Right kidney (tissue), 9 donors: ENCODE results near the gene XIST.
A peak's percentile ranks its signal among the peaks of the same experiment; 100 is the strongest.
"Not testable (repeated sequence)": the region's sequence is repeated elsewhere in the genome, so short reads cannot be mapped to it uniquely, and the experiment has no call there.

Experiments
- DNase-seq: peaks from one replicate; pipeline ENCODE4 v3.0.0-alpha.2; 2016
- long read RNA-seq, 8 donors: transcript quantifications; one replicate each; lab custom pipeline, GENCODE V29; 2026

XIST gene
- long read RNA-seq, donor 1, full-length matches to known transcripts, result 40 of 94 reads
- long read RNA-seq, donor 1, partial matches to known transcripts, result 48 of 94 reads
- long read RNA-seq, donor 1, other reads (novel, unspliced or antisense), result 6 of 94 reads
- long read RNA-seq, donor 2, result 0 reads
- long read RNA-seq, donor 3, full-length matches to known transcripts, result 24 of 291 reads
- long read RNA-seq, donor 3, partial matches to known transcripts, result 261 of 291 reads
- long read RNA-seq, donor 3, other reads (novel, unspliced or antisense), result 6 of 291 reads
- long read RNA-seq, donor 4, result 0 reads
- long read RNA-seq, donor 5, result 0 reads
- long read RNA-seq, donor 6, full-length matches to known transcripts, result 53 of 246 reads
- long read RNA-seq, donor 6, partial matches to known transcripts, result 188 of 246 reads
- long read RNA-seq, donor 6, other reads (novel, unspliced or antisense), result 5 of 246 reads
- long read RNA-seq, donor 7, full-length matches to known transcripts, result 63 of 447 reads
- long read RNA-seq, donor 7, partial matches to known transcripts, result 384 of 447 reads
- long read RNA-seq, donor 7, other reads (novel, unspliced or antisense), result 0 of 447 reads
- long read RNA-seq, donor 8, full-length matches to known transcripts, result 40 of 350 reads
- long read RNA-seq, donor 8, partial matches to known transcripts, result 310 of 350 reads
- long read RNA-seq, donor 8, other reads (novel, unspliced or antisense), result 0 of 350 reads

DNA sequence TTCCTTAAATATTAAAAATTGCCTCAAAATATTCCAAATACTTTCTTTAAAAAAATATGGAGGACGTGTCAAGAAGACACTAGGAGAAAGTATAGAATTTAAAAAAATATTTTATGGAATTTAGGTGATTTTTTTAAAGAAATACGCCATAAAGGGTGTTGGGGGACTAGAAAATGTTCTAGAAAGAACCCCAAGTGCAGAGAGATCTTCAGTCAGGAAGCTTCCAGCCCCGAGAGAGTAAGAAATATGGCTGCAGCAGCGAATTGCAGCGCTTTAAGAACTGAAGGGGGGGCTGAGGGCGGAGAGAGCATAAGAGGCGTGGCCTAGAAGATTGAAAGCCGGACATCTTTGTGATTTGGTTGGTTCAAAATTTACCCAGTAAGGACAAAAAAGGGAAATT, at the start of gene XIST:
Gene XIST, minus strand, starts transcription at position 248 of the 400 bp plus-strand sequence.
- DNase-seq, result no peak

DNA sequence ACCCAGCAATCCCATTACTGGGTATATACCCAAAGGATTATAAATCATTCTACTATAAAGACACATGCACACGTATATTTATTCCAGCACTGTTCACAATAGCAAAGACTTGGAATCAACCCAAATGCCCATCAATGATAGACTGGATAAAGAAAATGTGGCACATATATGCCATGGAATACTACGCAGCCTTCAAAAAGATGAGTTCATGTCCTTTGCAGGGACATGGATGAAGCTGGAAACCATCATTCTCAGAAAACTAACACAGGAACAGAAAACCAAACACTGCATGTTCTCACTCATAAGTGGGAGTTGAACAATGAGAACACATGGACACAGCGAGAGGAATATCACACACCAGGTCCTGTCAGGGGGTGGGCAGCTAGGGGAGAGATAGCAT, 45.8 kb upstream of the XIST start:
- DNase-seq, result not testable (repeated sequence)

GRCh38 chrX:73892515-73893090, 40.1 kb upstream of the XIST start:
- not testable (repeated sequence) for DNase-seq

- not testable (repeated sequence) for DNase-seq
These were observed 29.7 kb upstream of the XIST start for GRCh38 chrX:73882260-73882659.

GRCh38 chrX:73877687-73878086, 25.2 kb upstream of the XIST start:
- no peak for DNase-seq

GRCh38 chrX:73876911-73877310, 24.4 kb upstream of the XIST start:
- DNase-seq, result no peak

DNA sequence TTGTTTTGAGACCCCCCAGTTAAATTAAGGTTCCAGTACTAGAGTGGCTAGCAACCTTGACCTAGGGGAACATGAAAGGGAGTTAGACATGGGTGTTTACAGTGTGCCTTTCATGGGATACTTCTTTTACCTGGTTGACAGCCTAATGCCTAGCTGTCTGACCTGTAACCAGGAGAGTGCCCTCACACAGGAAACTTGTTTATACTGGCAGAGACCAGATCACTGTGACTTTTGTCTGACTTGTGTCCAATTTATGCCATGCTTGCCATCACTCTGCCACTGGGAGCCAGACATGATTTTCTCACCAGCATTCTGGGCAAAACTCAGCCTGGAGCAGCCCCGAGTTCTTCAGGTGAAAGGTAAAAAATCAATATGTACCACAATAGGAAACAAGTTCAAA, 16.4 kb upstream of the XIST start:
- DNase-seq, result no peak

DNA sequence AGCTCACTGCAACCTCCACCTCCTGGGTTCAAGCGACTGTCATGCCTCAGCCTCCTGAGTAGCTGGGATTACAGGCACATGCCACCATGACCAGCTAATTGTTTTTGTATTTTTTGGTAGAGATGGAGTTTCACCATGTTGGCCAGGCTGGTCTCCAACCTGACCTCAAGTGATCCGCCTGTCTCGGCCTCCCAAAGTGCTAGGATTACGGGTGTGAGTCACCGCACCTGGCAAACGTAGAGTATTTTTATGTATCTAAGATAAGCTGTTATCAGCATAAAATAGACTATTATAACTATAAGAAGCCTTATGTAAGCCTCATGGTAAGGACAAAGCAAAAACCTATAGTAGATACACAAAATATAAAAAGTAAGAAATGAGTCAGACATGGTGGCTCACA, 14.6 kb upstream of the XIST start:
- DNase-seq, result no peak

DNA sequence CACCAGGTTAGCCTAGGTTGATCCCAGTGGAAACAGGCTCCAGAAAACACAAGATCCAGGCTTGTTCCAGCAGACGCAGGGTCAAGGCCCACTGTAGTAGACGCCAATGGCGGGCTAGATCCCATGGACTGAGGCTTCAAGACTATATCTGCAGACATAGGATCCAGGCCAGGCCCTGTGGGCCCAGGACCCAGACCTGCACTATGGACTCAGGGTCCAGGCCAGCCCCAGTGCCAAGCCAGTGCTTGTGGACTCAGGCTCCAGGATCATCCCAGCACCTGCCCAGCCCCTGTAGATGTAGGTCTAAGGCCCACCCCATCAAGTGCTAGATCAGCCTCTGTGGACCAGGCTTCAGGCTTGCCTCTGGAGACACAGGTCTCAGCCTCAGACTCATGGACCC, 11.3 kb upstream of the XIST start:
- no peak for DNase-seq

DNA sequence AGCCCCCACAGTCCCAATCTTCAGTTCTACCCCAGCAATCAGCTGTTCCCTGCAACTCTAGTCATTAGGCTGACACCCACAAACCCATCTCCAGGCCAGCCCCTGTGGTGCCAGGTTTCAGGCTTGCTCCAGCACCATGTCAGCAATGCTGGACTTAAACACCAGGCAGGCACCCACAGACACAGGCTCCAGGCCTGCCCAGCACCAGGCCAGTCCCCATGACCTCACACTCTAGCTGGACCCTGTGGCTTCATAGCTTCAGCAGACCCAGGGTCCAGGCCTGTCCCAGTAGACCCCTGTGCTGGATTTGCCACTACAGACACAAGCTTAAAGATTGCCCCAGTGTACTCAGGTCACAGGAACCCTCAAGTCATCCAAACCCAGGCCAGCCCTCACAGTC, 10.8 kb upstream of the XIST start:
- DNase-seq, result no peak

GRCh38 chrX:73859622-73860021, 7.1 kb upstream of the XIST start:
- DNase-seq, result no peak

- DNase-seq, result peak; percentile 29
These were observed 3.0 kb upstream of the XIST start for GRCh38 chrX:73855546-73855945.

DNA sequence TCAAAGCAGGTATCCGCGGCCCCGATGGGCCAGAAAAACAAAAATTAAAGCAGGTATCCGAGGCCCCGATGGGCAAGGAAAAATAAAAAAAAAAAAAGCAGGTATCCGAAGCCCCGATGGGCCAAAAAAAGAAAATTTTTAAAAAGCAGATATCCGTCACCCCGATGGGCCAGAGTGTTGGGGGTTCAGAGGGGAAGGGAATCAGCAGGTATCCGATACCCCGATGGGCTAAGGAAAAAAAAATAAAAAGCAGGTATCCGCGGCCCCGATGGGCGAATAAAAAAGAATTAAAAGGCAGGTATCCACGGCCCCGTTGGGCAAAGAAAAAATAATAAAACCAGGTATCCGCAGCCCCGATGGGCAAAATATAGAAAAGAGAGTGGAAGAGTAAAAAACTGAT, 492 bp downstream of the XIST start:
- DNase-seq, result no peak

GRCh38 chrX:73851014-73852009, 1.2 kb downstream of the XIST start:
- DNase-seq, result no peak

GRCh38 chrX:73850124-73851013, 2.1 kb downstream of the XIST start:
- DNase-seq, result no peak

DNA sequence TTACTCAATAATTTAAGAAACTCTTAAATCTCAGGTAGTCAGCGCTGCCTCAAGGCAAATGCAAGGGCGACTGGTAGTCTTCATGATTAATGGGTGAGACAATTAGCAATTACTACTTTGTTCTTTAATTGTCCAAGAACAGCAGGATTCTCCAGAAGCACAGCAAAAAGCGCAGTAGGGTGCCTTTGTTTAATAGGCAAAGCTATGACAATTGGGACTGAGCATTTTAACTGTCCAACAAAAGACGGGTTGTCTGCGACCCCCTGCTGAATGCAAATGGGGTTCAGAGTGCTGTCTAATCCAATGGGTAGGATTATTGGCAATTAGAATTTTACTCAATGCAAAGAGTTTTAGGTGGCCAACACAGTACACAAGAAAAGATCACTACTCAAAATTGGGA, 3.4 kb downstream of the XIST start:
- DNase-seq, result no peak

GRCh38 chrX:73847991-73848390, 4.5 kb downstream of the XIST start:
- no peak for DNase-seq

DNA sequence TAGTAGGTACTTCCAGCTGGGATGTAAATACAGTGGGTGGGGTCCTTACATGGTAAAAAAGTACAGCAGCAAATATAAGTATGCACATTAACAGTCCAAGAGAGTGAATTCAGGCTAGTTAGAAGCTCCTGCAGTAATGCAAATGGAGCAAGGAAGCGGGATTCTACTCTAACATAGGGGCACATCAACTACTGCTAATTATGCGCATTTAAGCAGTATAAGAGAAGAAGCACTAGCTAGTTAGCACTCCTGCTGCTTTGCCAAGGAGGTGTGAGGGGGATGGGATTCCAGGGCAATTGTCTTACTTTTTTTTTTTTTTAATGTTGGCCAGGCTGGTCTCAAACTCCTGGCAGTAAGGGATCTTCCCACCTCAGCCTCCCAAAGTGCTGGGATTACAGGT, 5.4 kb downstream of the XIST start:
- no peak for DNase-seq

DNA sequence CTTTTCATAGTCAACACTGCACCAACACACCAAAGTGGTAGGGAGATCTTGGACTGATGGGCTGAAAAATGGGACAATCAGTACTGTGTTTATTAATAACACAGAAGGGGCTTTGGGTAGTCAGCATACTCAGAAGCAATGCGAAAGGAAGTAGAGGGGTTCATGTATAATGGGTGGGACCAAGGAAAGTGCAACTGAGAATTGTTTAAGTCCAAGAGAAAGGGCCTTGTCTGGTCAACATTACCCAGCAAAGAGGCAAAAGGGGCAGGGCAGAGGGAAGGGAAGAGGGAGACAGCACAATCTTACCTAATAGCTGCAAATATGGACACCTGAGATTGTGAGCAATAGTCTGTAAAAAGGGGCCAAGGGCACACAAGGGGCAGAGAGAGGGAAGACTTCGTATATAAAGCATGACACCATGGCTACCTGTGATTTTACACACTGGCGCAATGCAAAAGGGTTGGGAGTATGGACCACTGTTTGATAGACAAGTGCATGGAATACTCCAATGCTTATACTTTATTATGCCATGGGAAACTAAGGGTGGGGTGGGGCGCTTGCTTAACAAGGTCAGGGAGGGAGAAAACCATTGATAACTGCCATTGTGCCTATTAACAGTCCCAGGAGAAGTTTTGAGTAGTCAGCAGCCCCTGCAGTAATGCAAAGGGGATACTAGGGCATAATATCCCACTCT, 9.8 kb downstream of the XIST start:
- no peak for DNase-seq

DNA sequence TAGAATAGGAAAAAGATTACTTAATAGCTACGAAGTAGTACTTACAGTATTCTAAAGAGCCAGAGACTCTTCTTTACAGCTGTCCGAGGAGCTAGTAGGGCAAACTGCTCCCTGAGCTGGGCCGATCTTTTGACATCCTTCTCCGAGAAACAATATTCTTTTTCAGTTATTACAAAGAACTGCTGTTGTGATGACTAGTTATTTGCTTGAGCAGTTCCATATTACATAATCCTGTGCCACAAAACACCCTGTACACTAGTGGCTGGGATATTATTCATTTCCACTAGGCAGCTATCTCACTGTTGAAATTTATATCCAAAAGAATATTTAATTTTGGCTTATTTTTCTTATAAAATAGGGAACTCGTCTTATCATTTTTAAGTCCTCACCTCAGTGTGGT, 11.2 kb downstream of the XIST start:
- no peak for DNase-seq
